Neural cell (in vitro differentiated cells): ENCODE measurements around the gene CACNA1B.
"Not testable (repeated sequence)": the region's sequence is repeated elsewhere in the genome, so short reads cannot be mapped to it uniquely, and the experiment has no call there.

Experiments used
- EP300 ChIP-seq: fragments of 450-650 bp; conservative IDR thresholded peaks from 2 replicates; pipeline ENCODE4 v1.6.1; 2014; ENCODE audit warnings: antibody characterized with exemption, mild to moderate bottlenecking, moderate library complexity; ENCODE audit not compliant: poor library complexity, severe bottlenecking
- EZH2 ChIP-seq: fragments of 200-600, 300-800 bp; shearing (Covaris generic), sonication (generic); IDR thresholded peaks from 2 replicates; pipeline ENCODE4 v1.6.1; 2014; ENCODE audit warnings: antibody characterized with exemption, low read length, borderline replicate concordance, mild to moderate bottlenecking; ENCODE audit not compliant: insufficient read depth, poor library complexity, severe bottlenecking
- MXI1 ChIP-seq: fragments of 450-650 bp; conservative IDR thresholded peaks from 2 replicates; pipeline ENCODE4 v1.6.1; 2014; ENCODE audit warnings: antibody characterized with exemption, mild to moderate bottlenecking; ENCODE audit not compliant: poor library complexity, severe bottlenecking
- POLR2AphosphoS5 ChIP-seq: IDR thresholded peaks from 2 replicates; pipeline ENCODE4 v1.6.1; 2012
- REST ChIP-seq: IDR thresholded peaks from 2 replicates; pipeline ENCODE4 v1.6.1; 2012; ENCODE audit warnings: borderline replicate concordance
- TAF1 ChIP-seq: IDR thresholded peaks from 2 replicates; pipeline ENCODE4 v1.6.1; 2012; ENCODE audit warnings: low read depth
- TF ChIP-seq, protein P1 (sequence below): fragments of 450-650 bp; IDR thresholded peaks from 2 replicates; pipeline ENCODE4 v1.5.1; 2014; ENCODE audit warnings: antibody characterized with exemption, mild to moderate bottlenecking, moderate library complexity; ENCODE audit not compliant: poor library complexity, severe bottlenecking

- TF ChIP-seq POLR2AphosphoS5, TAF1, REST, MXI1, EP300, EZH2: not testable (repeated sequence)
- TF ChIP-seq, protein P1, sequence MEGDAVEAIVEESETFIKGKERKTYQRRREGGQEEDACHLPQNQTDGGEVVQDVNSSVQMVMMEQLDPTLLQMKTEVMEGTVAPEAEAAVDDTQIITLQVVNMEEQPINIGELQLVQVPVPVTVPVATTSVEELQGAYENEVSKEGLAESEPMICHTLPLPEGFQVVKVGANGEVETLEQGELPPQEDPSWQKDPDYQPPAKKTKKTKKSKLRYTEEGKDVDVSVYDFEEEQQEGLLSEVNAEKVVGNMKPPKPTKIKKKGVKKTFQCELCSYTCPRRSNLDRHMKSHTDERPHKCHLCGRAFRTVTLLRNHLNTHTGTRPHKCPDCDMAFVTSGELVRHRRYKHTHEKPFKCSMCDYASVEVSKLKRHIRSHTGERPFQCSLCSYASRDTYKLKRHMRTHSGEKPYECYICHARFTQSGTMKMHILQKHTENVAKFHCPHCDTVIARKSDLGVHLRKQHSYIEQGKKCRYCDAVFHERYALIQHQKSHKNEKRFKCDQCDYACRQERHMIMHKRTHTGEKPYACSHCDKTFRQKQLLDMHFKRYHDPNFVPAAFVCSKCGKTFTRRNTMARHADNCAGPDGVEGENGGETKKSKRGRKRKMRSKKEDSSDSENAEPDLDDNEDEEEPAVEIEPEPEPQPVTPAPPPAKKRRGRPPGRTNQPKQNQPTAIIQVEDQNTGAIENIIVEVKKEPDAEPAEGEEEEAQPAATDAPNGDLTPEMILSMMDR: not testable (repeated sequence)
Observed at GRCh38 chr9:137888621-137889020, 11.0 kb downstream of the CACNA1B start.
